Bronchial epithelial cell (primary cell): ENCODE data around the gene SEC24C. TPM values are rescaled to one million over a fixed set of nuclear protein-coding genes. Genes with fewer than 3 reads are reported as not detected.

ENCODE experiments used
- DNase-seq: peaks from one replicate; pipeline ENCODE4 v3.0.0-alpha.2; 2010; ENCODE audit warnings: low read depth
- FAIRE-seq: peaks from 2 replicates; lab custom pipeline; 2011; peaks lifted over from hg19 to GRCh38; lab: Jason Lieb, UNC
- H3K27me3 ChIP-seq: 2 replicates; pipeline ENCODE4 v1.5.1; 2011; ENCODE audit warnings: low read length; ENCODE audit not compliant: control insufficient read depth, insufficient read depth
- H3K36me3 ChIP-seq: 2 replicates; pipeline ENCODE4 v1.5.1; 2011; ENCODE audit warnings: low read length; ENCODE audit not compliant: control insufficient read depth, insufficient read depth
- H3K4me3 ChIP-seq: 2 replicates; pipeline ENCODE4 v1.5.1; 2011; ENCODE audit warnings: mild to moderate bottlenecking, low read depth, low read length, control low read depth
- CTCF ChIP-seq: IDR thresholded peaks from 2 replicates; pipeline ENCODE4 v1.5.1; 2011; ENCODE audit warnings: mild to moderate bottlenecking, moderate library complexity, low read length, control low read depth, inconsistent platforms; ENCODE audit not compliant: insufficient read depth, severe bottlenecking
- total RNA-seq: library from RNA; depleted of rRNA; stranded (reverse); fragments of >200 nt; gene quantifications from 2 replicates; pipeline ENCODE4 v1.2.1, GENCODE V29; 2014

Gene SEC24C
- total RNA-seq, 1 donor from 2014 or later, result 55.0 TPM

GRCh38 chr10:73773152-73773879 lies 29.1 kb downstream of the SEC24C start:
- DNase-seq (no peak), FAIRE-seq (no peak)
- Histone ChIP-seq H3K27me3 (no peaks in the 10 kb centered on the region), H3K36me3 (peaks cover 23% of the 10 kb centered on the region), H3K4me3 (peak overlapping the region; percentile 79)
- TF ChIP-seq CTCF, result no peak

- H3K4me3 ChIP-seq, result peak overlapping the region; percentile 79
- no peak for FAIRE-seq
- DNase-seq, result peak; percentile 40
- H3K27me3 ChIP-seq, result no peaks in the 10 kb centered on the region
- TF ChIP-seq CTCF, result peak; percentile 6
- peaks cover 16% of the 10 kb centered on the region for H3K36me3 ChIP-seq
Observed at GRCh38 chr10:73774637-73775036, 30.5 kb downstream of the SEC24C start.

GRCh38 chr10:73779018-73779417 lies 34.8 kb downstream of the SEC24C start:
- peaks cover 6% of the 10 kb centered on the region for H3K36me3 ChIP-seq
- no peak overlapping the region for H3K4me3 ChIP-seq
- DNase-seq (no peak), FAIRE-seq (no peak)
- no peaks in the 10 kb centered on the region for H3K27me3 ChIP-seq
- TF ChIP-seq CTCF, result no peak

GRCh38 chr10:73779539-73780197 lies 35.5 kb downstream of the SEC24C start:
- no peak for TF ChIP-seq CTCF
- no peaks in the 10 kb centered on the region for H3K27me3 ChIP-seq
- peaks cover 6% of the 10 kb centered on the region for H3K36me3 ChIP-seq
- no peak overlapping the region for H3K4me3 ChIP-seq
- FAIRE-seq (no peak), DNase-seq (no peak)

- TF ChIP-seq CTCF, result no peak
- DNase-seq, result no peak
- no peaks in the 10 kb centered on the region for H3K27me3 ChIP-seq
- H3K4me3 ChIP-seq, result no peak overlapping the region
- peaks cover 6% of the 10 kb centered on the region for H3K36me3 ChIP-seq
- FAIRE-seq, result no peak
Observed at GRCh38 chr10:73780301-73780700, 36.1 kb downstream of the SEC24C start.
